ENCODE data around the gene GLMN. TPM values are rescaled to one million over a fixed set of nuclear protein-coding genes. Genes with fewer than 3 reads are reported as not detected.

Gene GLMN
- total RNA-seq, 1 donor from 2014 or later, result 8.4 TPM

Other genes with a start within 250 kb of the GLMN start
- gene SETSIP, start 223.6 kb downstream of the GLMN start, total RNA-seq, result 0.20 and 1.2 TPM in 2 replicates
- gene BTBD8, start 218.6 kb downstream of the GLMN start, total RNA-seq, result 1.2 and 3.1 TPM in 2 replicates
- gene C1orf146, start 81.1 kb downstream of the GLMN start, total RNA-seq, result not detected in 2 replicates
- 14.8 and 17.1 TPM in 2 replicates for gene RPAP2, start 72 bp upstream of the GLMN start, total RNA-seq
- 0.04 and 0.26 TPM in 2 replicates for gene GFI1, start 187.9 kb upstream of the GLMN start, total RNA-seq